ENCODE data around the gene TENM3. TPM values are rescaled to one million over a fixed set of nuclear protein-coding genes. Genes with fewer than 3 reads are reported as not detected.

The TENM3 gene
- total RNA-seq, 1 donor from 2014 or later: 2.8 TPM

DNA sequence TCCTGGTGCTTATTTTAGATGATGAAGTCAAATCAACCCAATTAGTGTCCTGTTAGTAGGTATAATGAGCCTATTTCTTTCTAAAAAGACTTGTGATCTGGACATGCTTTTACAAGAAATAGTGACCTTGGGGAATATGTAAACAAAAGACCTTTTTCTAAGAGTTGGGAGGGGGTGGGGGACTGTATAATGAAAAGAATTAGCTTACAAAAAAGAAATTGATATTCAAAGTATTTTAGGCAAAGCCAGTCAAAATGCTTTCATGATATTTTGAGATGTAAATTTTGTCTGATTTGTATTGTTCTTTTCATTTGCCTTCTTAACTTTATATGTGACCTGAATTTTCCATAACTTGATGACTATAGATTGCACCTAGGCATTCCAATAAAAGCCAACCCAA lies 559.4 kb downstream of the TENM3 start:
- H3K4me3 ChIP-seq: no peak overlapping the region
- intact Hi-C loops (cut with DNase I): loop anchor here (10.0 kb wide), 1 partner anchor 1658 kb away; no protein-coding TSS in a partner anchor
- H3K27ac ChIP-seq: no peak overlapping the region
- TF ChIP-seq, protein P1, sequence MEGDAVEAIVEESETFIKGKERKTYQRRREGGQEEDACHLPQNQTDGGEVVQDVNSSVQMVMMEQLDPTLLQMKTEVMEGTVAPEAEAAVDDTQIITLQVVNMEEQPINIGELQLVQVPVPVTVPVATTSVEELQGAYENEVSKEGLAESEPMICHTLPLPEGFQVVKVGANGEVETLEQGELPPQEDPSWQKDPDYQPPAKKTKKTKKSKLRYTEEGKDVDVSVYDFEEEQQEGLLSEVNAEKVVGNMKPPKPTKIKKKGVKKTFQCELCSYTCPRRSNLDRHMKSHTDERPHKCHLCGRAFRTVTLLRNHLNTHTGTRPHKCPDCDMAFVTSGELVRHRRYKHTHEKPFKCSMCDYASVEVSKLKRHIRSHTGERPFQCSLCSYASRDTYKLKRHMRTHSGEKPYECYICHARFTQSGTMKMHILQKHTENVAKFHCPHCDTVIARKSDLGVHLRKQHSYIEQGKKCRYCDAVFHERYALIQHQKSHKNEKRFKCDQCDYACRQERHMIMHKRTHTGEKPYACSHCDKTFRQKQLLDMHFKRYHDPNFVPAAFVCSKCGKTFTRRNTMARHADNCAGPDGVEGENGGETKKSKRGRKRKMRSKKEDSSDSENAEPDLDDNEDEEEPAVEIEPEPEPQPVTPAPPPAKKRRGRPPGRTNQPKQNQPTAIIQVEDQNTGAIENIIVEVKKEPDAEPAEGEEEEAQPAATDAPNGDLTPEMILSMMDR (IDR thresholded peaks at IDR 0.05): no peak
- no peaks in the 10 kb centered on the region for H3K4me1 ChIP-seq
- H3K9me3 ChIP-seq: no peaks in the 10 kb centered on the region
- DNase-seq (ENCODE audit: low spot score in 2 of 2): no peak
- H3K27me3 ChIP-seq: no peaks in the 10 kb centered on the region
- H3K36me3 ChIP-seq: no peaks in the 10 kb centered on the region

DNA sequence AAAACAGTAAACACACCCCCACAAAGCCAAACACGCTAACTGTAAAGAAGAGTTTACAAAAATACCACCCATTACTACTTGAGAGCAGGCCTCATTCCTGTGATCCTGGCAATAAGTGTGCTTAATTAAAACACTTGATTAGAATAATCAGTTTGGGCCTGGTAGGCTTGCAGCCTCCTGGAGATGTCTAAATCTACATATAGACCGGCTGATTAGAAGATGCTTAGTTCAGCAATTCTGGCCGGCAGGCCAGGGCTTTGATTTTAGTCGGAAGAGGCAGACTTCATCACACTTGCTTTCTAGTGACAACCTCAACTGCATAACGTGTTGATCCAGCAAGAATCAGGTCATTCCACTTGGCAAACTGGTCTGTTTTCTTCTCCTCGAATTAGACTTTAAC lies 560.0 kb downstream of the TENM3 start:
- Histone ChIP-seq H3K27me3 (no peaks in the 10 kb centered on the region), H3K9me3 (no peaks in the 10 kb centered on the region), H3K4me1 (no peaks in the 10 kb centered on the region), H3K4me3 (no peak overlapping the region), H3K36me3 (no peaks in the 10 kb centered on the region), H3K27ac (no peak overlapping the region)
- intact Hi-C loops (cut with DNase I): loop anchor here (10.0 kb wide), 1 partner anchor 1658 kb away; no protein-coding TSS in a partner anchor
- DNase-seq (ENCODE audit: low spot score in 2 of 2): no peak
- TF ChIP-seq, protein P1 (IDR thresholded peaks at IDR 0.05): no peak

- no peak overlapping the region for H3K4me3 ChIP-seq
- no peaks in the 10 kb centered on the region for H3K36me3 ChIP-seq
- H3K4me1 ChIP-seq: no peaks in the 10 kb centered on the region
- H3K27me3 ChIP-seq: no peaks in the 10 kb centered on the region
- TF ChIP-seq, protein P1 (IDR thresholded peaks at IDR 0.05): no peak
- H3K27ac ChIP-seq: no peak overlapping the region
- DNase-seq (ENCODE audit: low spot score in 2 of 2): no peak
- intact Hi-C loops (cut with DNase I): loop anchor here (10.0 kb wide), 1 partner anchor 1659 kb away; no protein-coding TSS in a partner anchor
- no peaks in the 10 kb centered on the region for H3K9me3 ChIP-seq
Observed at GRCh38 chr4:182804131-182804530, 560.9 kb downstream of the TENM3 start.

DNA sequence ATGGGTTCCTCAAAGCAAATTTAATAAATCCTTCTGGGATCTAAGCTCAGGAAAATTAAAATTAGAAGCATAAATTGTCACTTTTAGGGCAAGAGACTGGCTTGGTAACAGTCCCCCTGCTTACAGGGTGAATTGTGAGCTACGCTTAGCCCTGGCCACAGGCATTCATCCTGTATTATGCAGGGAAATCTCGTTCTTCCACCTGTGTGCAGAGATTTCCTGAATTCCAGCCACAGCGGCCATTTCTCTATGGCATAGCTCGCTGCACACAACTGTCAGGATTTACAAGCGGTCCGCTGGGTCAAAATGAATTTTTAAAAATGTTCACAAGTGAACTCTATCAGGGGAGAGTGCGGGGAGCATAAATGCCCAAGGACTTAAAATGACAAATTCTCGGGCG lies 562.1 kb downstream of the TENM3 start:
- no peaks in the 10 kb centered on the region for H3K27me3 ChIP-seq
- no peaks in the 10 kb centered on the region for H3K4me1 ChIP-seq
- intact Hi-C loops (cut with DNase I): loop anchor here (10.0 kb wide), 1 partner anchor 1661 kb away; no protein-coding TSS in a partner anchor
- TF ChIP-seq, protein P1 (IDR thresholded peaks at IDR 0.05): no peak
- no peak for DNase-seq (ENCODE audit: low spot score in 2 of 2)
- H3K4me3 ChIP-seq: no peak overlapping the region
- H3K9me3 ChIP-seq: no peaks in the 10 kb centered on the region
- no peak overlapping the region for H3K27ac ChIP-seq
- H3K36me3 ChIP-seq: no peaks in the 10 kb centered on the region

GRCh38 chr4:182805750-182806149 lies 562.5 kb downstream of the TENM3 start:
- TF ChIP-seq, protein P1 (IDR thresholded peaks at IDR 0.05): no peak
- H3K27ac ChIP-seq: no peak overlapping the region
- no peaks in the 10 kb centered on the region for H3K36me3 ChIP-seq
- H3K4me1 ChIP-seq: no peaks in the 10 kb centered on the region
- intact Hi-C loops (cut with DNase I): loop anchor here (1.0 to 10.0 kb wide), 2 partner anchors 327 to 1661 kb away; no protein-coding TSS in a partner anchor
- H3K27me3 ChIP-seq: no peaks in the 10 kb centered on the region
- no peak for DNase-seq (ENCODE audit: low spot score in 2 of 2)
- H3K4me3 ChIP-seq: no peak overlapping the region
- H3K9me3 ChIP-seq: no peaks in the 10 kb centered on the region

Data from ascending aorta (tissue), 2 donors.